Epithelial cell of prostate (primary cell): ENCODE data around the gene TNK1.

Experiments used
- DNase-seq: peaks from one replicate; pipeline ENCODE4 v3.0.0-alpha.2; 2011; ENCODE audit warnings: low read depth, low spot score
- H3K27ac ChIP-seq: fragments of 450-650 bp; 2 replicates; pipeline ENCODE4 v1.5.1; 2017; ENCODE audit warnings: mild to moderate bottlenecking

The TNK1 gene

DNA sequence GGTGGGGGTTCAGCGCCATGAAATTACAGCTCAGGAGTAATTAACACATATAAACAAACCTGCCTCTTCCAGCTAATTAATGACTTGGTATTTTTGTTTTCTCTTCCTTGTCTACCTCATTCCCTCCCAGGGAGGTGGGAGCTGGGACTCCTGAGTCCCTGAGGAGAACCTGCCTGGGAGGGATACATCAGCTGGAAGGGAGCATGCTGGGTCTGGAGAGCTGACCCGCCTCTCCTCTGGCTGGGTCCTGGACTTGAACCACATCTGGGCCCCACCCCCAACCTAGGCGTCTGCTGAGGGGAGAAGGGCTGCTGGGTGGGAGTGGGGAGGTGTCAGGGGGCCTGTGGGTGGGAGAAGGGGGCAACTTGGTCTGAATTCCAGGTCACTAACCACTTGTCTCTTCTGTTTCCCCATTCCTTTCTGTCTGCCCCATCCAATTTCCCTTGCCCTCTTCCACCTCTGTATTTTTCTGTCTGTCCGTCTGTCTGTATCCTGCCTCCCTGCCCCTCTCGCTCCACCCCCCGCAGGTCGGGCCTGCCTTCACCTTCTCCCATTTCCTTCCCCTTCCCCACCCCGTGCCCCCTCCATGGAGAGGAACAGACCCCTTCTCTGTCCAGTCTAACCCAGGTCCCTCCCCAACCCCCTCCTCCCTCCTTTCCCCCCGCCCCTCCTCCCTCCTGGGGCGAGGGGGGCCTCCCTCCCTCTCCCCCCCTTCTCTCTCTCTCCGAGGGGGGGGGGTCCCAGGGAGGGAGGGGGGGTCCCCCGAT is 26.8 kb downstream of the TNK1 start, which contains the start of gene NLGN2:
Gene NLGN2, plus strand, starts transcription at position 361 of the 767 bp plus-strand sequence. CDS start 411 bp downstream, outside the sequence.
- no peak within 1 kb of the TSS for H3K27ac ChIP-seq
- no peak for DNase-seq

DNA sequence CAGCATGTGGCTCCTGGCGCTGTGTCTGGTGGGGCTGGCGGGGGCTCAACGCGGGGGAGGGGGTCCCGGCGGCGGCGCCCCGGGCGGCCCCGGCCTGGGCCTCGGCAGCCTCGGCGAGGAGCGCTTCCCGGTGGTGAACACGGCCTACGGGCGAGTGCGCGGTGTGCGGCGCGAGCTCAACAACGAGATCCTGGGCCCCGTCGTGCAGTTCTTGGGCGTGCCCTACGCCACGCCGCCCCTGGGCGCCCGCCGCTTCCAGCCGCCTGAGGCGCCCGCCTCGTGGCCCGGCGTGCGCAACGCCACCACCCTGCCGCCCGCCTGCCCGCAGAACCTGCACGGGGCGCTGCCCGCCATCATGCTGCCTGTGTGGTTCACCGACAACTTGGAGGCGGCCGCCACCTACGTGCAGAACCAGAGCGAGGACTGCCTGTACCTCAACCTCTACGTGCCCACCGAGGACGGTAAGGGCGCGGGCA is 27.4 kb downstream of the TNK1 start:
- H3K27ac ChIP-seq, result no peak overlapping the region
- DNase-seq, result no peak

DNA sequence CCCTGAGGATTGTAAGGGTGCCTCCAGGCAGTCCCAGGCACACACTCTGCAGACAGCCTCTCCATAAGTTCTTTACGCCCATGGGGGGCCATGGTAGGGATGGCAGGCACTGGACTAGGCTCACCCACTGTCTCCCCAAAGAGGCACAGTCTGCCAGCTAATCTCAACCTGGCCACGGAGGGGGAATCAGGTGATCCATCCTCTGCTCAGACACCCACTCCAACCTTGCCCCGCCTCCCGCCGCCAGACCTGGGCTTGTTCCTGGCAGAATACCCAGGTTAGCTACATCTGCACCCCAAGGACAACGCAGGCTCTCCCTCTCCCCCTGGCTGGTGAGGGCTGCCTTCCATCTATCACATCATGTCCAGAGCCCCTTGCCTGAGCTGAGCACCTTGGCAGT is 28.0 kb downstream of the TNK1 start:
- DNase-seq, result no peak
- H3K27ac ChIP-seq, result no peak overlapping the region

DNA sequence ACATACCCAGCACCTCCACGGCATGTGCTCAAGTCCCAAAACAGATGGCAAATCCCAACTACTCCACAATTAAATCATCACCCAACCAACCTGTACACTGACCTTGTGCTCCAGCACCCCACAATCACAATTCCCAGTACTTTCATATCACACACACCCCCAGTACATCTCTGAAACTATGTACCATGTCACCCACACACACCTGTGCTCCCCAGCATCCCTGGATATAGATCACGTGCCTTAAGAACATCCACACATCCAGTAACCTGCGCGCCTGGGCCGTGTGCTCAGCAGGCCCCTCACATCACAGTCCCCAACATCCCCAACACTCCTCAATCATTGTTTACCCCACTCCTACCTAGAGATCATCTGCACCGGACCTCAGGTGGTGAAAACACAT is 28.8 kb downstream of the TNK1 start:
- no peak overlapping the region for H3K27ac ChIP-seq
- no peak for DNase-seq

DNA sequence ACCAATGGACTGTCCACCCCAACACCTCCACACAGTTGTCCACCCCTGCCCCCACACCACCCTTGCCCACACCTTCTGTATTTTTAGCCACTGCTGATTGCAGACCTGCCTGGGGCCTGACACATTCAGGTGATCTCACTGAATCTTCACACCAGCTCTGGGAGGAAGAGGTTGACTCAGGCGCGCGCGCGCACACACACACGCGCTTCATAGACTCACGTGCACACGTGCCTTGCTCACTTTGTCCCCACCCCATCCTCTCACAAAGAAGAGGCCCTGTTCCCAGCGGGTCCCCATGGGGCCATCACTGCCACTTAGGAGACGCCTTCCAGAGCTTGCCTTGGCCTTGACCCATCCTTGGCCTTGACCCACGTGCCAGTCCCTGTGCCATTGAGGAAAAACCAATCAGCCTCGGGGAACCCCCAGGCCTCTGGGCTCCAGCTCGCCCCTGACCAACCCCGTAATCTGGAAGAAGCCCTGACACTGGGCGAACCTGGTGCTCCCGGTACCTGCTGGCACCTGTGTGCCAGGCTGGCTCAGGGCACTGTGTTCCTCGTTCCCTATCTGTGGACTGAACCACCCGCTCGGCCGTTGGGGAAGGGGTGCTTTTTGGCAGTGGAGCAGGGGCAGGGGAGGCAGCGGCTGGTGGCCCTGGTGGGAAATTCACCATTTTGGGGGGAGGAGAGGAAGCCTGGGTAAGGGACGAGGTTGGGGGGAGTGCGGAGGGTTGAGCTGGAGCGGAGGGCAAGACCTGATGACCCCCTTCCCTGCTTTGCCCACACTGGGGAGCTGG is 29.9 kb downstream of the TNK1 start:
- H3K27ac ChIP-seq, result no peak overlapping the region
- DNase-seq, result no peak

DNA sequence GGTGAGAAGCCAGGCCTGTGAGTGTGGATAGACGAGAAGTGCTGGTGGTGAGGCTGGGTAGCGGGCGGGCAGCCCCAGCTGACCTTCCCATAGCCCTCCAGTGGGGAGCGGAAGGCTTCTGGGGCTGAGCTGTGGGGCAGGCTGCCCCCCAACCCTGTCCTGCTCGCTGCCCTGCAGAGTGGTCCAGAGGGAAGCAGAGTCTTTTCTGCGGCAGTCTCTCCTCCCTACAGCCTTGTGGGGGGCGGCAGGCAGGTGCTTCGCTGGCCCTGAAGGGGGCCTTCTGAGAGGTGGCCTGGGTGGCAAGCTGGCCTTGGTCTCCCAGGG is 30.5 kb downstream of the TNK1 start:
- no peak for DNase-seq
- no peak overlapping the region for H3K27ac ChIP-seq

DNA sequence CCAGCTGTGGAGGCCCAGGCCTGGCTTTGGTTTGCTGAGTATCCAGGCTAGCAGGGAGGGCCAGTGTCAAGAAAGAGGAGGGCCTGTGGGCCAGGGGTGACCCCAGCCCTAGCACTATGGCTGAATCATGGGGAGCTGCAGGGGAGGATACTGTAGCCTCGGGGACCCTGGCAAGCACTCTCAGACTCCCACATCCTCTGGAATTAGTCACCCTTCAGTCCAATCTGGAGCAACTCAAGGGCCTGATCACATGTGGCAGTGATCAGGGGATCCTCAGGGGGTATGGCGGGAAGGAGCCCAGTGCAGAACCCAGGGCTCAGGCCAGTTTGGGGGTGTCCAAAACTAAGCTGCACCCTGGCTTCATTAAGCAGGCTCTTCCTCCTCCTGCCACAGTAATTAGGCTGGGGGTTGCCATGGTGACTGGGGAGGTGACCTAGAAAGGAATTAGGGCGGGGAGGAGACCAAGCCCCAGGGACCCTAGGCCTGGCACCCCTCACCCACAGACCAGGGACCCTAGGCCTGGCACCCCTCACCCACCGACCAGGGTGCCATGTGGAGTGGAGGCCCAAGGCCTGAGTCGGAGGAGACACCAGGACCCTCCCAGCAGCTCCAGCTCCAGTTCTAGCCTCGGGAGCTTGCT is 32.6 kb downstream of the TNK1 start:
- no peak for DNase-seq
- no peak overlapping the region for H3K27ac ChIP-seq

DNA sequence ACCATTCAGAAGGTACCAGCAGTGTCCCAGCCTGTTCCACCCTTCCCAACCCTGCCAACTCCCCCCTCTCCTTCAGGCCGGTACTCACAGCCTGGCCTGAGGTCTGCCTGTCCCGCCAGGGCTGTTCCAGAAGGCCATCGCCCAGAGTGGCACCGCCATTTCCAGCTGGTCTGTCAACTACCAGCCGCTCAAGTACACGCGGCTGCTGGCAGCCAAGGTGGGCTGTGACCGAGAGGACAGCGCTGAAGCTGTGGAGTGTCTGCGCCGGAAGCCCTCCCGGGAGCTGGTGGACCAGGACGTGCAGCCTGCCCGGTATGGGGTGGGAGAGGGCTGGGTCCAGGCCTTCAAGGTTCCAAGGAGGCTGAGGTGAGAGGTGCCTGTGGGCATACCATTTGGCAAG is 33.9 kb downstream of the TNK1 start:
- DNase-seq, result no peak
- no peak overlapping the region for H3K27ac ChIP-seq

DNA sequence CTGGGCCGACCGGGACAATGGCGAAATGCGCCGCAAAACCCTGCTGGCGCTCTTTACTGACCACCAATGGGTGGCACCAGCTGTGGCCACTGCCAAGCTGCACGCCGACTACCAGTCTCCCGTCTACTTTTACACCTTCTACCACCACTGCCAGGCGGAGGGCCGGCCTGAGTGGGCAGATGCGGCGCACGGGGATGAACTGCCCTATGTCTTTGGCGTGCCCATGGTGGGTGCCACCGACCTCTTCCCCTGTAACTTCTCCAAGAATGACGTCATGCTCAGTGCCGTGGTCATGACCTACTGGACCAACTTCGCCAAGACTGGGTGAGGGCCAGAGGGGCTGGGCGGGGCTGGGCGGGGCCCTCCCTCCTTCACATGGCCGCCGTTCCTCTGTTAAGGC is 34.9 kb downstream of the TNK1 start:
- H3K27ac ChIP-seq, result no peak overlapping the region
- no peak for DNase-seq

DNA sequence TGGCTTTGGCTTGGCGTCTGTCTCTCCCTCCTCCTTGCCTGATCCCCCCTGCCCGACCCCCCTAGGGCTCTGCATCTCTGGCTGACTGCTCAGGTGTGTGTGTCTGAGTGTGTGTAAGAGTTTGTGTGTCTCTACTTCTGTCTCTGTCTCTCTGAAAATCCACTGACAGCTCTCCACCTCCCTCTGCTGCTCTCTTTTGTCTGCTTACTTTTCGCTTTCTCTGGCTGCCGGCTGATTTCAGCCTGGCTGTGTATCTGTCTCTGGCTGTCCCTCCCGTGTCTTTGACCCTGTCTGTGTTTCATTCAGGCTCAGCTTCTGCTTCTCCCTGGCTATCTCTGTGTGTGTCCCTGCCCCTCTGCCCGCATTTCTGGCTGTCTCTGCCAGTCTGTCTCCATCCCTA is 35.4 kb downstream of the TNK1 start:
- no peak for DNase-seq
- no peak overlapping the region for H3K27ac ChIP-seq

DNA sequence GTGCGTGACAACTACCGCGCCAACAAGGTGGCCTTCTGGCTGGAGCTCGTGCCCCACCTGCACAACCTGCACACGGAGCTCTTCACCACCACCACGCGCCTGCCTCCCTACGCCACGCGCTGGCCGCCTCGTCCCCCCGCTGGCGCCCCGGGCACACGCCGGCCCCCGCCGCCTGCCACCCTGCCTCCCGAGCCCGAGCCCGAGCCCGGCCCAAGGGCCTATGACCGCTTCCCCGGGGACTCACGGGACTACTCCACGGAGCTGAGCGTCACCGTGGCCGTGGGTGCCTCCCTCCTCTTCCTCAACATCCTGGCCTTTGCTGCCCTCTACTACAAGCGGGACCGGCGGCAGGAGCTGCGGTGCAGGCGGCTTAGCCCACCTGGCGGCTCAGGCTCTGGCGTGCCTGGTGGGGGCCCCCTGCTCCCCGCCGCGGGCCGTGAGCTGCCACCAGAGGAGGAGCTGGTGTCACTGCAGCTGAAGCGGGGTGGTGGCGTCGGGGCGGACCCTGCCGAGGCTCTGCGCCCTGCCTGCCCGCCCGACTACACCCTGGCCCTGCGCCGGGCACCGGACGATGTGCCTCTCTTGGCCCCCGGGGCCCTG is 36.3 kb downstream of the TNK1 start:
- DNase-seq, result no peak
- H3K27ac ChIP-seq, result no peak overlapping the region

DNA sequence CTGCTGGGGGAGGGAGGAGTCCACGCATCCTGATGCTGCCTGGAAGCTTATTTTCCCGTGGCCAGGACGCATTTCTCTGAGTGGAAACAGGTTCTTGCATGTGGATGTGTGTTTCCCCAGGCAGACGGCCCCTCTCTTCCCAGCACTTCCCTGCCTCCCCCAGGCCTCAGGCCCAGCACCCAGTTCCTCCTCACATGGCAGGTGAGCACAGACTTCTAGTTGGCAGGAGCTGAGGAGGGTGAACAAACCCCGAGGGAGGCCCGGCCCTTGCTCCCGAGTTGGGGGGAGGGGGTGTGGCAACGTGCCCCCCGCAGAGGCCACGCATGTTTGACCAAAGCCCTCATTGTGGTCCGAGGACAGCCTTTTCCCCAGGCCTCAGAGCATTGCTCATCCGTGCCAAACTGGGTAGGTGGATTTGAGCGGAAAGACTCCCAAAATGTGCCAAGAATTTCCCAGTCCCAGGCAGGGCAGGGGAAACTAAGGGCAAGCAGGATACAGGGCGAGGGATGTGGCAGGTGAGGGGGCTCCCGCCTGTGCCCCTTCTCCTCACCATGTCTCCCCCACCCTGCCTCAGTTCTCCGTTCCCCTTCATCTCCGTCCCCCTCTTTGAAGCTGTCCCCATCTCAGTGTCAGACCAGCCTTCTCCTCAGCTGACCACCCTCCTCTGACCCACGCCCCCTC is 37.7 kb downstream of the TNK1 start:
- H3K27ac ChIP-seq, result no peak overlapping the region
- no peak for DNase-seq

DNA sequence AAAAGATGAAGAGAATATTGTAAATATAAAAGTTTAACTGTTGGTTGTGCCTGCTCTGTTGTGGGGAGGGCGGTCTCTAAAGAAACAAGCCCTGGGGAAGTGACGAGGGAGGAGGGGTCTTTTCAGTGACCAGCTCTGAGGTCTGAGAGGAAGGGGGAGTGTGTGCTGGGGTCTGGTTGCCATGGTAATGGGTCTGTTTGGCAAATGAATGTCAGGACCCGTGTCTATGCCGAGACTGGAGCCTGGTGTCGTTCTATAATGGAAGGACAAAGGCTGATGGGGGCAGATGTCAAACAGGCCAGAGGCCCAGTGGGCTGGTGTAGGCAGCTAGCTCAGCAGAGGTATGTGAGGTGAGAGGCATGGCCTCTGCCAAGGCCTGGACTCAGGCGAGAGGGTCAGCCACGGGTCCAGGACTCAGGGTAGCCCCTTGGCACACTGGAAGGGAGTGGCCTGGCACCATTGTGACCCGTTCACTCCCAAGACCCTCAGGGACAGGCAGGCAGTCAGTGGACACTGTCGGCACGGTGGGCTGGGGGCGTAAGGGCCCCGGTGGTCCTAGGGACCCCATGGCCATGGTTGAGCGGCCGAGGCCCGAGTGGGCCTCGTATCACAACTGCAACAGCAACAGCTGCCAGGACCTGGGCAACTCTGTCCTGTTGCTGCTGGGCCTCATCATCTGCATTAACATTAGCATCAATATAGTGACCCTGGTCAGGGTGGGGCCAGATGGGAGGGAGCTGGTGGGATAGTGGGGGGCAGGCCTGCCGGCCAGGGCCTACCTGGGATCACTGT is 39.1 kb downstream of the TNK1 start, which contains the start of gene SPEM1:
Gene SPEM1, plus strand, starts transcription at position 506 of the 792 bp plus-strand sequence. Its CDS starts 61 bp downstream, at position 567.
- no peak for DNase-seq
- H3K27ac ChIP-seq, result no peak within 1 kb of the TSS

DNA sequence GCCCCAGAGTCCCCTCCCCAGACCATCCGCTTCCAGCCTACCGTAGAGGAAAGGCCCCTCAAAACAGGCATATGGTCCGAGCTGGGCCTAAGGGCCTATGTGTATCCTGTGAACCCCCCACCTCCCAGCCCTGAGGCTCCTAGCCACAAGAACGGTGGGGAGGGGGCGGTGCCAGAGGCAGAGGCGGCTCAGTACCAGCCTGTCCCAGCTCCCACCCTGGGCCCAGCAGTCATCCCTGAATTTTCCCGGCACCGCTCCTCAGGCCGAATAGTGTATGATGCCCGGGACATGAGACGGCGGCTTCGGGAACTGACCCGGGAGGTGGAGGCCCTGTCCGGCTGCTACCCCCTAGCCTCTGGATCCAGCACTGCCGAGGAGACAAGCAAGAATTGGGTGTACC is 40.3 kb downstream of the TNK1 start:
- H3K27ac ChIP-seq, result no peak overlapping the region
- no peak for DNase-seq

DNA sequence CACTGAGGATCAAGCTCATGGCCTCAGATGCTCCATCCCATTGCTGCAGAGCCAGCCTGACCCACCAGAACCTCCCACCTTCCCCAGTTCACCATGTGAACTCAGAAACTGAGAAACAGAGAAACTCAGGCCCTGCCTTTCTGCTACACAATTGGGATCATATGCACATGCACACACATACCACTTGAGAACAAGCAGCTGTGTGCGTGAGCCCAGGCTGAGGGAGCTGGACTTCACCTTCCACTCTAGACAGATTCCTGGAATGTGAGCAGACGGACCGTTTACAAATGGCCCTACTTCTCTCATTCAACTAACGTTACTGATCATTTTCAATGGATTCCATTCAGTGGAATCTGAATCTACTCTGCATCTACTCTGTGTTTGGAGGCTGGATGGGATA is 42.8 kb downstream of the TNK1 start:
- H3K27ac ChIP-seq, result no peak overlapping the region
- no peak for DNase-seq

DNA sequence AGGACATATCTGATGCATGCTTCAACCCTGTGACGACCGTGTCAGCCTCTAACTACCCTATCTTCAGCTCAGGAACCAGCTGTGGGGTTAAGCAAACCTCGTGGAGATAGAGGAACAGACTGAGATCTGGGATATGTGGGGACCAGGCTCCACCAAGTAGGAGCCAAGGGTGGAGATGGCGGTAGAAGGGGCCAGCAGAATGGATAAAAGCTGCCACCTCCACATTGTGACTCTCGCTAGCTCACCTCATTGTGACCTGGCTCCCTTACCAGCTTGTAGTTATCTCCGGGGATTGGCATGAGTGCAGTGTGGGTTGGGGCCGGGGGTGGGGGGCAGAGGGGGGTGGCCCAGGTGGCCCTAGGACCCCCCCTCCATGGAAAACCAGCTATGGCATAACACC is 44.4 kb downstream of the TNK1 start, which contains the start of gene SPEM2:
Gene SPEM2, plus strand, starts transcription at position 301 of the 400 bp plus-strand sequence. Its CDS starts 73 bp downstream, at position 374.
- DNase-seq, result no peak

DNA sequence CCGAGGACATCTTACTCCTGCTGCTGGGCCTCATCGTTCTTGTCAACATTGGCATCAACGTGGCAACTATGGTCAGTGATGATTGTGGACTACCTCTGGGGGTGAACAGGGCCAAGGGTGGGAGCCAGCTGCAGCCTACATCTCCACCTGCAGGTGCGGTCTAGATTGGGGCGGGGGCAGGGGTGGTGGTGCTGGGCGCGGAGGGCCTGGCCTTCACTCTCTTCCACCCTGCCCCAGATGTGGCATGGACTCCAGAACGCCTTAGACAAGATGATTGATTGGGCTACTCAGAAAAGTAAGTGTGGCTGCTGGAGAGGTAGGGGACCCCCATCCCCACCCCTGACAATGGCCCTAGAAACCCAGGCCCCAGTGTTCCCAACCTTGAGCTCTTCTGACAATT is 44.9 kb downstream of the TNK1 start:
- DNase-seq, result no peak
- H3K27ac ChIP-seq, result no peak overlapping the region

More for the DNA sequence above, 44.4 kb downstream of the TNK1 start, which contains the start of gene SPEM2:
- H3K27ac ChIP-seq, result no peak within 1 kb of the TSS

DNA sequence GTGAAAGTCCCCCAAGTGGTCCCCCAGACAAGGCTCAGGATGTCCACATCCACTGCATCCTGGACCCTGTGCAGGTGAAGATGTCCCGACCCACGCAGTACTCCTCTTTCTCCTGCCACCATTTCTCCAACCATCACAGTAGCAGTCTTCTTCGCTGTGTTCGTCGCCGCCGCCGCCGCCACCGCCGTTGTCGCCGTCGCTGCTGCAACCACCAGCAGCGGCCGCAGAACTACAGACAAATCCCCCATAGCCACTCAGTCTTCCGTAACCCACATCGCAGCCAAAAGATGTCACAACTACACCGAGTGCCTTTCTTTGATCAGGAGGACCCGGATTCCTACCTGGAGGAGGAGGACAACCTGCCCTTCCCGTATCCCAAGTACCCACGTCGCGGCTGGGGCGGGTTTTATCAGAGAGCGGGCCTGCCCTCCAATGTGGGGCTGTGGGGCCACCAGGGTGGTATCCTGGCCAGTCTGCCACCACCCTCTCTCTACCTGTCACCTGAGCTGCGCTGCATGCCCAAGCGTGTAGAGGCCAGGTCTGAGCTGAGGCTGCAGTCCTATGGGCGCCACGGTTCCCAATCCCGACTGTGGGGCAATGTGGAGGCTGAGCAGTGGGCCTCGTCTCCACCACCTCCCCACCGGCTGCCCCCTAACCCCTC is 45.4 kb downstream of the TNK1 start:
- no peak for DNase-seq

More for the DNA sequence above, 45.4 kb downstream of the TNK1 start:
- H3K27ac ChIP-seq, result no peak overlapping the region
